HG03025 (cell line): ENCODE results near the gene USP16.
A peak's percentile ranks its signal among the peaks of the same experiment; 100 is the strongest.
"Not testable (repeated sequence)": the region's sequence is repeated elsewhere in the genome, so short reads cannot be mapped to it uniquely, and the experiment has no call there.

Experiments
- ATAC-seq: cut with Tn5 transposase; IDR thresholded peaks from one replicate; pipeline ENCODE4 v1.9.1; 2021; ENCODE audit warnings: mild to moderate bottlenecking, moderate library complexity; ENCODE audit not compliant: unreplicated experiment, low FRiP score

The USP16 gene

DNA sequence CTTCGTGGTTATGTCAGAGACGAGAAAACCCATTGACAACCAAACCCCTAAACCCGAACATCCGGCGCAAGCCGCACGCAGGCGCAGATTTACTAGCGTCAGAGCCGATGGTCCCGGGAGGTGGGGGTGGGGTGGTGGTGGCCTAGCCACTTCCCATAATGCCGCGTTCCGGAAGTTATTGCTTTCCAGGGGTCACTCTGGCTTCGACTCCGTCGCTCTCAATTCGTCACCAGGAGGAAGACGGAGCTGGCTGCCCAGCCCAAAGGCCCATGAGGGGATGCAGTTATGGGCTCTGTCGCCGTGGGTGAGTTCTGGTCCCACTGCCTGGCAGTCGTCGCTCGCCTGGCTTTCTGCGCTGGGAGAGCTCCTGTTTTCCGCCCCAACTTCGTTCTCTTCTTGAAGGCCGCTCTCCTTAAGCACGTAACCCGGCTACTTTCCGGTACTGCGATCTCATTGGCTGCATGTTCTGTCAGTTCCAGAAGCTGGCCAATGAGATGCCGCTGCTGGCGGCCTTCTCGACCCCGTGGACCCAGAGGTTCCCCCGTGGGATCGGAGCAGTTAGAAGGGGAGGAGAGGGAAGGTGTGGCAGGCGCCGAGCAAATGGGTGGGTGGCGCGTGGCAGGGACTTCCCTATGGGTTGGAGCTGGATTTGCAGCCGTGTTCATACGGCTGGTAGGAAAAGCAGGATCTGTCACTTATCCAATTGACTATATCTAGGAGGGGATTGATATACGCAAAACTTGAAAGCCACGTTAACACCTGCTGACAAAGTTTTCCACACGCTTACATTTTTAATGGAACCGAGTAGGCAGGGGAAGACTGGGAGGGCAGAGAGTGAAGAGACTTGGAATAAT is at the start of gene USP16:
Gene USP16, plus strand, starts transcription at position 195 of the 854 bp plus-strand sequence. CDS start 3,246 bp downstream, outside the sequence.
- ATAC-seq, result peak; percentile 99

DNA sequence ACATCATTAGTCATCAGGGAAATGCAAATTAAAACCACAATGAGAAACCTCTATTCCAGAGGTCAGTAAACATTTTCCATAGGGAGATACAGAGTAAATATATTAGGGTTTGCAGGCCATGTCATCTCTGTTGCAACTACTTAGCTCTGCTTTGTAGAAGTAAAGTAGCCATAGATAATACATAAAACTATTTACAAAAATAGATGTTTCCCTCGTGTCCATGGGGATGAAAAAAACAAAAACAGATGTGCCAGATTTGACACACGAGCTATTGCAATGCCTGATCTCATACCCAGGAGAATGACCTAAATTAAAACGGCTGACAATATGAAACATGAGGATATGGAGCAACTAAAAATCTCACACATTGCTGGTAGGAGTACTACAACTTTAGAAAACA is 49.1 kb upstream of the USP16 start:
- no peak for ATAC-seq

DNA sequence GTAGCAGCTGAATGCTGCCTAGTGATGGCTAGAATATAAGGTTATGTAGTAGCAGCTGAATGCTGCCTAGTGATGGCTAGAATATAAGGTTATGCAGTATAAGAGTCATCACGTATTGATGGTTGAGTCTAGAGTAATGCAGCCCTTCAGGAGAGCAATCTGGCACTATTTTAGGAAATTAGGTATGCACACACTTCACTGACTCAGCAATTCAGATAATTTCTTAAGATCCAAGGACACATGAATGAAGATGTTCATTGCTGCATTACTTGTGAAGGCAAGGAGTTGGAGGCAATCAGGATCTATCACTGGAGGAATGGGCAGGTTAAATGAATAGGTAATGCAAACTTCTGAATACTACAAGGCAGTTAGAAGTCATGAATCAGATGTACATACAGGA is 45.4 kb upstream of the USP16 start:
- no peak for ATAC-seq

DNA sequence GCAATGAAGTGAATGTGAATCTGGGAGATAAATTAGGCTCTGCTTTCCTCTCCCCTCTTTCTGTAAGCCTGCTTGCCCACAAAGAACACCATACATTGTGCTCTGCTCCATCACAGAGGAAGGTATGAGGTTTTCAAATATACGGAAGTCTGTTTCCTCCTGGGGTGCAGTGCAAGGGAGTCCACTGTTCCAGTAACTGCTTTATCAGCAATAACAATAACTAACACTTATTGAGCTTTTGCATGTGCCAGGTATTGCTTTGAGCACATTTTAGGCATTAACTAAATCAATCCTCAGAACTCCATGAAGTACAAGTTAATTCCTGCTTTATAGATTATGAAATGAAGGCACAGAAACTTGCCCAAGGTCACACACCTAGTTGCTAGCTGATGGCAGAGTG is 41.8 kb upstream of the USP16 start:
- ATAC-seq, result no peak

DNA sequence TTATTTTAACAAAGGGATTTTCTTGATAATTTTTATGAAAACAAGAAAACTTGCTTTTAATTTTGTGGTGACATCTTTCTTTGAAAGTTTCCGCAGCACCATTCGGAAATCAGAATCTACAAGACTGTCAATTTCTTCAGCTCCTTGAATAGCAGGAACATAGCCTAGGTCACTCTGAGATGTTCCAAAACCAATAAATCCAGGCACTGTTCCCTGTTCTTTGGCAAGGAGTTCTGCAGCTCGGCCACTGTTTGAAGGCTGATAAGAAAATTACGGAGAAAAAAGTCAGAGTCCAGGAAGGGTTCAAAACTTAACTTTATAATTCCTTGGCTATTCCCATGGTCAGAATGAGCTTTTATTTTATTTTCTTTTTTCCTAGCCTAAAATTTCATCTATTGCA is 37.8 kb upstream of the USP16 start:
- no peak for ATAC-seq

DNA sequence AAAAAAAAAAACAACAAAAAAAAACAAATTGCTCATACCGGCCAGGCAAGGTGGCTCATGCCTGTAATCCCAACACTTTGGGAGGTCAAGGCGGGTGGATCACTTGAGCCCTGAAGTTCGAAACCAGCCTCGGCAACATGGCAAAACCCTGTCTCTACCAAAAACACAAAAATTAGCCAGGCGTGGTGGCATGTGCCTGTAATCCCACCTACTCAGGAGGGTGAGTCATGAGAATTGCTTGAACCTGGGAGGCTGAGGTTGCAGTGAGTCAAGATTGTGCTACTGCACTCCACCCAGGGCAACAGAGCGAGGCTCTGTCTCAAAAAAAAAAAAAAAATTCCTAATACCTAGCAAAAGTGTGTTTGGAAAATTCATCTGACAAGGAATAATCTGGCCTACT is 36.3 kb upstream of the USP16 start:
- ATAC-seq, result not testable (repeated sequence)

DNA sequence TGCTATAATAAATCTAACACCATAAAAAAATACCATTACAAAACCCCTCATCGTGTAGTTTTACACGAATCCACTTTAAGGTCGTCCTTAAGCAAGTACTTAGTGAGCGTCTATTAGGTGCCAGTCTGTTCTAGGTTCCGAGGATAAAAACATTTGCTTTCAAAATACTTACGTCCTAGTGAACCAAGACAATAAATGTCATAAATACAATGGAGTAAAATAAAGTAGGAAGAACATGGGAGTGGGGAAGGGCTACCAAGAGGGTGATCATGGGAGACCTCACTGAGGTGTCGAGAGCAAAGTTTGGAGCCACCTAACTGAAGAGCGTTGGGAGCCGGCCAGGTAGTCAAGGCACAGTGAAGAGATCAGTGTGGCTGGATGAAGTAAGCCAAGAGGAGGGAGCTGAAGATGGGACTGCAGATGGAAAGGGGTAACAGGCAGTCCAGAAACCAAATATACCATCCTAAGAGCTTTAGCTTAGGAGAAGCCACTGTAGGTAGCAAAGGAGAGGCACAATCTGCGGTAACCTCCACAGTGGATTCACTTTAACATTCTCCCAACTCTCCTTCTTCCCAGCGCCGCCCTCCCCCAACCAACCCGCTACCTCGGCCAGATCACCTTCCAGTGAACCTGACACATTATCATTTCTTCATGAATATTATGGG is 32.5 kb upstream of the USP16 start:
- no peak for ATAC-seq

DNA sequence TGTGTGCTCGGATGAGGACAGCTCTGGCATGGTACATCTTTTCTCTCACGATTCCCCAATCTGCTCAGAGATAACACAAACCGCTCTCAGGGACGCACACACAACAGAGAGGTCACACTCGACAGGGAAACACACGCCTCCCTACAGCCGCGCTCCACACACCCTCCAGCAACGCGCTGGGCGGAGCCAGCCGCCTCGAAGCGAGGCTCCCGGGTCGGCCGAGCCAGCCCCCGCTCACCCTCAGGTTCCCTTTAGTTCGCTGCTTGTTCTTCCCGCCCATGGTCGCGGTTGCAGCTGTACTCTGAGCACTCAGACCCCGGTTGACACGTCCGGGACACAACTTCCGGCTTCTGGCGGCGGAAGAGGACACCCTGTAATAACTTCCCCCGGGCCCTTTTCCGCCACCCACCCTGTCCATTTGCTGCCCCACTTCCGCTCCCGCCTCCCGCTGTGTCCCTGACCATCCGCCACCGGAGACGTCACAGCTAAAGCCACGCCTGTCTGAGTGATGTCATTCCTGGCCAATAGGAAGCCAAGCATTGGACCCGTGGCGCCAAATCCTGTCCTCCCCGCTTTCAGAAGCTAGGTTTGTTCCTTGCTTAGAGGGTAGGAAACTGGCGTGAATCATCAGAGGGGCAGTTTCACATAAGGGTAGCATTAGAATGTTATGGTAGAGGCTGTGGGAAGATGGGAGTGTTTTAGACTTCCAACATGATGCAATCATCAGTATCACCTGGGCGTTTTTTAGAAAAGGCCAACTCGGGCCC is 31.8 kb upstream of the USP16 start, which contains the start of gene LTN1:
Gene LTN1, minus strand, starts transcription at position 352 of the 767 bp plus-strand sequence. Its CDS starts 72 bp downstream, at position 280.
- peak; percentile 96 for ATAC-seq

DNA sequence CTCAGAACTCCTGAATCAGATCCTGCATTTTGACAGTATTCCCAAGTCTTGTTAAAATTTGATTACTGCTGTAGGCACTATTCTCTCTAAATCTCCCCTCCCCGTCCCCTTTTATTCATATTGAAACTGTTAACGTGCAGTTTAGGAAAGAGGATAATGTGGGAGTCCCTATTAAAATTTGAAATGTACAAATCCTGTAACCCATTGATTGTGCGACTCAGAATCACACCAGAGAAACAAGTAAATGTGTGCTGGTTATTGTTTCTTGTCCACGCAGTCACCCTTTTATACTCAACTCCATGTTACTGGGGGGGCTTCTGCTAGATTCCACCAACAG is 31.2 kb upstream of the USP16 start:
- no peak for ATAC-seq

DNA sequence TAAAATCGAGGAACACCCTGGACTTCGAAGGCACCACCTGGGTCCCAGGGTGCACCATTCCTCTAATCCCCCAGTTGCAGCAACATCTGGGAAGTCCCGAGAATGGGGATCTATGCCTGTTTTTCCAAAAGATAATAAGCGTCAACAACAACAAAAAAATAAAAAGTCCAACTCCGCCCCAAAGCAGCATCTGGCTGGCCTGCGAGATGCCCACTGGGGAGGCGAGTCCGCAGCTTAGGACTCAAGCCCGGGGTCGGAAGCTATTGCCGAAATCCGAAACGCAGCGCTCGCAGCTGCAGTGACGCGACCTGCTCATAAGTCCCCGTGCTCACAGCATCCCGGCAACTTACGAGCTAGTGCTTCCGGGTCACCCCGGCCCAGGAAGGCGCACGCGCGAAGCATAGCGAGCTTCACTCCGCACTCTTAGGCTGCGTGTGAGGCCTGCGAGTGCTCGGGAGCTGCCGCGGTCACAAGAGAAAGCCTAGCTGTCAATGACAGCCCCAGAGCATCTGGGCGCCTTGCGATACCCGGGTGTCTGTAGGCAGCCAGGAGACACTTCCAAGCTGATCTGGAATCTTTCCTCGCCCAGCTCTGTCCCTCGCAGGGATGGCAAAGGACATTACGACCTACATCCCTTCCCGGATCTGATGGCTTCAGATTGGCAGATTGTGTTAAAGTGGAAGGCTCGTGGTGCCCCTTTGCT is 21.9 kb upstream of the USP16 start:
- ATAC-seq, result peak; percentile 95

DNA sequence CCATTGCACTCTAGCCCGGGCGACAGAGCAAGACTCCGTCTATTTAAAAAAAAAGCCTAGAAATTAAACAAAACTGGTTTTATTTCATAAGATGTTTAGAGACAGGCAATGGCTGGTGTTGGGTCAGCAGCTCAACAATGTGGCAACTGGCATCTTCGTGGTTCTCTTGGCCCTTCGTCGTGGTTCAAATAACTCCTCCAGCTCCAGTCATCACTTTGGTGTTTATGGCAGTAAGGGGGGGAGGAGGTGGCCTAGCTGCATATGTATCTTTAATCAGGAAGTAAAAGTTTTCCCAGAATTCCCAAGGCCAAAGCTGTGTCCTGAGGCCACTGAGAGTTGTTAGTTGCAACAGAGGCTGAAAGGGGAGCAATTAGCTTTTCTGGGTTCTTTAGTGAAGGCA is 18.8 kb upstream of the USP16 start:
- no peak for ATAC-seq

DNA sequence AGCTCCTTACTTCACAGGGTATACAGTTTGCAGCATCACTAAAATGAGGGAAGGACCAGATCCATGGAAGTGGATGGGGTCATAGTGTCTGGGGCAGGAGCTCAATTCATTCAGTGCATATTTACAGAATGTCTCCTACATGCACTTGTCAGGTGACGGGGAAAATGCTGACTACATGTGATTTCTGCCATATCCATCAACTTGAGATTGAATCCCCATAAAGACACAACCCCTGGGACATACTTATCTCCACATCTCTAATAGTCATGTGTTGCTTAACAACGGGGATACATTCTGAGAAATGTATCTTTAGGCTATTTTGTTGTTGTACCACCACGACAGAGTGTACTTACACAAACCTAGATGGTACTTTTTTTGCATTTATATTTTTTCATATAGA is 17.3 kb upstream of the USP16 start:
- ATAC-seq, result no peak

DNA sequence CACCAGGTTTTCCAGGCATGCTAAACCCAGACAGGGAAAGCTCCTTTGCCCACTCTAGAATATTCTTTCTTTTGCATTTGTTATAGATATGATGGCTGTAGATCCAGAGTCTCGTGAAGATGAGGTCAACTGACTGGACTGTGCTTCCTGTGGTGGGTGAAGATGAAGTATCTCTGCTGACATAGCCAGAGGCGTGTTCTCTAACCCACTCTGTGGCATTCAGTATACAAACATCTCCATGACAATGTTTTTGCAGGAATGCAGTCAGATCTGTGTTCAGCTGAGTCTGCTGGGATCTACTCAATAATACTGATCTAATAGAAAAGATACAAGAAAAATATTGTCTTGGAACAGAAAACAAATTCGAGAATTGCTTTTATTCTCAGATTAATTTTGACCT is 16.7 kb upstream of the USP16 start:
- ATAC-seq, result no peak

DNA sequence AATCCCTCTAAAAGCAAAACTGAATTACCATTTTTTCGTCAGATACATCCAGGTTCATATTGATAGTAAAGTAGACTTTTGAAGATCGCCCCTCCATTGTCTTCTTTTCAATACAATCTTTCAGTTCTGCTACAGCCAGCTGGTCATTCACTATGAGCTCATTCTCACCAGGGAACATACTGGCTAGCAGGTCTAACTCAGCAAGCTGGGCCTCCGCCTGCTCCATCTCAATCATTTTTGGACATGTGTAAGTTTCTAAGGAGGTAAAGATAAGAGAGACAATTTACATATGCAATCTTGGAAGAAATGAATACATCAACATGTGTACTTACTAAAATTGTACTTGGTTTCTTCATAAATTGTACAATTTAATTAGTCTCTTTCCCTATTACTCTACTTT is 16.1 kb upstream of the USP16 start:
- no peak for ATAC-seq

DNA sequence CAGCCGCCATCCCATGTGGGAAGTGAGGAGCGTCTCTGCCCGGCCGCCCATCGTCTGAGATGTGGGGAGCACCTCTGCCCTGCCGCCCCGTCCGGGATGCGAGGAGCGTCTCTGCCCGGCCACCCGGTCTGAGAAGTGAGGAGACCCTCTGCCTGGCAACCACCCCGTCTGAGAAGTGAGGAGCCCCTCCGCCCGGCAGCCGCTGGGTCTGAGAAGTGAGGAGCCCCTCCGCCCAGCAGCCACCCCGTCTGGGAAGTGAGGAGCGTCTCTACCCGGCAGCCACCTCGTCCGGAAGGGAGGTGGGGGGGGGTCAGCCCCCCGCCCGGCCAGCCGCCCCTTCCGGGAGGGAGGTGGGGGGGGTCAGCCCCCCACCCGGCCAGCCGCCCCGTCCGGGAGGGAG is 13.2 kb upstream of the USP16 start:
- not testable (repeated sequence) for ATAC-seq

DNA sequence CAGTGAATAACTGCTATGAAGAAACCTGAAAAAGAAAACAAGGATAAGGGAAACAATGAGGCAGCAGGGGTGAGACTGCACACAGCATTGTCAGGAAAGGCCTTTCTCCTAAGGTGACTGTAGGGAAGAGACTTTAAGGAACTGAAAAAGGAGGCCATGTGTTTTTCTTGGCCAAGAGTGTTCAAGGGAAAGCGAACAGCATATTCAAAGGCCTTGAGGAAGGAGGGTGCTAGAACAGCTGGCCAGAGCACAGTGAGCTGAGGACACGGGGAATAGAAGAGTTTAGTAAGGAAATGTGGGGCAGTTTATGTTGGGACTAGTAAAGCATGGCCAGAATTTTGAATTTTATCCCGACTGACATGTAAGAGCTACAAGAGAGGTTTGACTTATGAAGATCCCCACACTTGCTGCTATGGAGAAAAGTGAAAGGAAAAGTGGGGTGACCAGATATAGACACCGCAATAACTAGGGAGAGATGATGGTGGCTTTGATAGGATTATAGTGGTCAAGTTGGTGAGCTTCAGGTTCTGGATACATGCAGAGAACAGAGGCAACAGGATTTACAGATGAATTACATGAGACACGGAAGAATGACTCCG is 6.7 kb upstream of the USP16 start:
- ATAC-seq, result no peak

DNA sequence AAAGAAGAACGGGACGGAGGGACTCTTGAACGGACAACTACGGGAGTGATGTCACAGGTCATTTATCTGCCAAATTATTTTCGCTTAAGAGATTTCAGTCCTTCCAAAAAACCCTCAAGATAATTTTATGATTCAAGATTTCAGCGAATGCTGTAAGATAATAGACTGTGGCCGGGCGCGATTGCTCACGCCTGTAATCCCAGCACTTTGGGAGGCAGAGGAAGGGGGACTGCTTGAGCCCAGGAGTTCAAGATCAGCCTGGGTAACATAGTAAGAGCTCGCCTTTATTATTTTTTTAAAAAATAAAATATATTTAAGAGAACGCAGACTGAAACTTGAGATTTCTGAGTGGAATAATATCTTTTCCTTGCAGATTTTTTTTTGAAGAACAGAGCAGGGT is 5.9 kb upstream of the USP16 start:
- no peak for ATAC-seq

DNA sequence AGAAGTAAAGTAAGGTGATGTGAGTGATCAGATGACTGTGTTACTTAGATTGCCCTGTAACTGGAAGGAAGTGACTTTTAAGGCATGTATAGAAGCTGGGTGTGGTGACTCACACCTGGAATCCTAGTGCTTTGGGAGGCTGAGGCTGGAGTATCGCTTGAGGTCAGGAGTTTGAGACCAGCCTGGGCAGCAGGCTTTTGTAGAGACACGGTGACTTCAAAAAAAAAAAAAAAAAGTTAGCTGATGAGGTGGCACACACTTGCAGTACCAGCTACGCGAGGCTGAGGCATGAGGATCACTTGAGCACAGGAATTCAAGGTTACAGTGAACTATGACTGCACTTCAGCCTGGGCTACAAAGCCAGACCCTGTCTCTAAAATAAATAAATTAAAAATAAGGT is 2.3 kb upstream of the USP16 start:
- ATAC-seq, result no peak

DNA sequence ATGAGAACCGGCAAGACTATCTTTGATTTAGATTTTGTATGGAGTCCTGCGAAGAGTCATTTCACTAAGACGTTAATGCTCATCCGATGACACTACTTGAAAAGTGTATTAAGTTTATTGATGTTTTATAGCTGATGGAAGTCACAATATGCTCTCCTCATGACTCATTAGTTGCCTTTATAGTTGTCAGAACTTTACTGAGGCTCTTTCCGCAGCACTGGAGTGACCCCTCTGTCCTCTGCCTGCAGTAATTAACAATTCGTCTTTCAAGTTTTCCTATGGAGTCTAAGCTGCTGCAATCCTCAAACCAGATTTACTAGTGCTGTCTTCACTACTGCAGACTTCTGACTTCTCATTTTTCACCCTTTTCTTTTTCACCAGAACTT is 853 bp downstream of the USP16 start:
- ATAC-seq, result no peak

DNA sequence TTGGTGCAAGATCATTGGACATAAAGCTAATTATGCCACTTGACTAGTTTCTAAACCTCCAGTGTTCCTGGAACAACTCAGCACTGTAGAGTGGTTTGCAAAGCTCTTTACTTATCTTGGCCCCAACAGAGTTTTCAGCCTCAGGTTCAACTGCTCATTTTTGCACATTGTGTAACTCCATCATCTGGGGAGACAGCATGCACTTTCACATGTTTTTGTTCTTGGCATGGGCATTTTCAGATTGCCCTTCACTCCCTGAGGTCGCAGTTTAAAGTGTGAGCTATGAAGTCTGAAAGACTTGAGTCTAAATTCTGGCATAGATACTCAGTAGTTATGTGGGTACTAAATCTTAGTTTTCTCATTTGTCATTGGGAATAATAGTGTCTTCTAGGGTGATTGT is 5.1 kb downstream of the USP16 start:
- ATAC-seq, result no peak
